GM19397 (cell line): ENCODE data around the gene JAG1.

Source experiments
- ATAC-seq: cut with Tn5 transposase; IDR thresholded peaks from one replicate; pipeline ENCODE4 v1.9.1; 2021; ENCODE audit warnings: mild to moderate bottlenecking, moderate library complexity; ENCODE audit not compliant: unreplicated experiment

The JAG1 gene

GRCh38 chr20:10699941-10700340, 26.1 kb upstream of the JAG1 start:
- no peak for ATAC-seq

- no peak for ATAC-seq
Measured at GRCh38 chr20:10699489-10699888, 25.7 kb upstream of the JAG1 start.

GRCh38 chr20:10696650-10697049, 22.9 kb upstream of the JAG1 start:
- no peak for ATAC-seq

GRCh38 chr20:10689385-10689784, 15.6 kb upstream of the JAG1 start:
- ATAC-seq: no peak

GRCh38 chr20:10687895-10688294, 14.1 kb upstream of the JAG1 start:
- ATAC-seq: no peak

- no peak for ATAC-seq
Measured at GRCh38 chr20:10686356-10687133, 12.7 kb upstream of the JAG1 start.

GRCh38 chr20:10683537-10683936, 9.7 kb upstream of the JAG1 start:
- ATAC-seq: no peak

GRCh38 chr20:10682939-10683338, 9.1 kb upstream of the JAG1 start:
- ATAC-seq: no peak

- ATAC-seq: no peak
Measured at GRCh38 chr20:10681494-10681893, 7.7 kb upstream of the JAG1 start.

GRCh38 chr20:10680571-10680970, 6.8 kb upstream of the JAG1 start:
- no peak for ATAC-seq

- no peak for ATAC-seq
Measured at GRCh38 chr20:10679269-10679668, 5.5 kb upstream of the JAG1 start.

- no peak for ATAC-seq
Measured at GRCh38 chr20:10676518-10676917, 2.7 kb upstream of the JAG1 start.

- no peak for ATAC-seq
Measured at GRCh38 chr20:10675450-10675848, 1.6 kb upstream of the JAG1 start.

GRCh38 chr20:10674684-10675449, 1.1 kb upstream of the JAG1 start:
- ATAC-seq: peak; percentile 45

GRCh38 chr20:10673176-10673841, 490 bp downstream of the JAG1 start:
- ATAC-seq: no peak

- ATAC-seq: no peak
Measured at GRCh38 chr20:10672624-10673127, 1.1 kb downstream of the JAG1 start.

GRCh38 chr20:10671919-10672623, 1.7 kb downstream of the JAG1 start:
- no peak for ATAC-seq

GRCh38 chr20:10671221-10671918, 2.4 kb downstream of the JAG1 start:
- ATAC-seq: peak; percentile 18

- ATAC-seq: peak; percentile 27
Measured at GRCh38 chr20:10670501-10671220, 3.1 kb downstream of the JAG1 start.
